Ammon's horn (tissue), 1 donor: ENCODE results near the gene TNFSF13B.
"Not testable (repeated sequence)": the region's sequence is repeated elsewhere in the genome, so short reads cannot be mapped to it uniquely, and the experiment has no call there.

Experiments used
- DNase-seq: peaks from one replicate; pipeline ENCODE4 v3.0.0-alpha.2; 2016; ENCODE audit warnings: low spot score

TNFSF13B gene, protein sequence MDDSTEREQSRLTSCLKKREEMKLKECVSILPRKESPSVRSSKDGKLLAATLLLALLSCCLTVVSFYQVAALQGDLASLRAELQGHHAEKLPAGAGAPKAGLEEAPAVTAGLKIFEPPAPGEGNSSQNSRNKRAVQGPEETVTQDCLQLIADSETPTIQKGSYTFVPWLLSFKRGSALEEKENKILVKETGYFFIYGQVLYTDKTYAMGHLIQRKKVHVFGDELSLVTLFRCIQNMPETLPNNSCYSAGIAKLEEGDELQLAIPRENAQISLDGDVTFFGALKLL

DNA sequence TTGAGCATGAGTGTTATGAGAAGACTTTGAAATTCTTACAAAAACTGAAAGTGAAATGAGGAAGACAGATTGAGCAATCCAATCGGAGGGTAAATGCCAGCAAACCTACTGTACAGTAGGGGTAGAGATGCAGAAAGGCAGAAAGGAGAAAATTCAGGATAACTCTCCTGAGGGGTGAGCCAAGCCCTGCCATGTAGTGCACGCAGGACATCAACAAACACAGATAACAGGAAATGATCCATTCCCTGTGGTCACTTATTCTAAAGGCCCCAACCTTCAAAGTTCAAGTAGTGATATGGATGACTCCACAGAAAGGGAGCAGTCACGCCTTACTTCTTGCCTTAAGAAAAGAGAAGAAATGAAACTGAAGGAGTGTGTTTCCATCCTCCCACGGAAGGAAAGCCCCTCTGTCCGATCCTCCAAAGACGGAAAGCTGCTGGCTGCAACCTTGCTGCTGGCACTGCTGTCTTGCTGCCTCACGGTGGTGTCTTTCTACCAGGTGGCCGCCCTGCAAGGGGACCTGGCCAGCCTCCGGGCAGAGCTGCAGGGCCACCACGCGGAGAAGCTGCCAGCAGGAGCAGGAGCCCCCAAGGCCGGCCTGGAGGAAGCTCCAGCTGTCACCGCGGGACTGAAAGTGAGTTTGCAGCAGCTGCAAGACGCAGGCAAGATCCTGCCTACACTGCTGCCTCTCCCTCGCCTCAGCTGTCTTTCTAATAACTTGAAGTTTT lies at the start of gene TNFSF13B:
TSS of gene TNFSF13B (plus strand) at position 118 of the 728 bp plus-strand sequence. CDS start at position 296, 178 bp downstream.
- DNase-seq = peak; percentile 39

DNA sequence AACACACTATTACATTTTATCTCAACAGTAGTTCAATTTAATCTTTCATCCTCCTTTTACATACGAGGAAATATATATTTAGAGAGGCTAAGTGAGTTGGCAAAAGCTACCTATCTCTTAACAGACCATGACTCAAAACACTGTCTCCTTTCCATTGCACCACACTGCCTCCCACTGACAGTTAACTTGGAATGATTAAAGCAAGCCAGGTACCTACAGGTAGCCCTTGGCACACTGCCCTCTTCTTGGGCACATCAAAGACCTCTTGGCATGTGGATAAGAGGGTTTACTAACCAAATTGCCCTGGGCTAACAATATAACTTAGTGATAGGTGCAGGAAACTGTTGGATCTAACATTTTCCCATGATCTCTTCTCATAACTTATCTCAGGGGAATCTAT lies 49.5 kb upstream of the TNFSF13B start:
- no peak for DNase-seq

DNA sequence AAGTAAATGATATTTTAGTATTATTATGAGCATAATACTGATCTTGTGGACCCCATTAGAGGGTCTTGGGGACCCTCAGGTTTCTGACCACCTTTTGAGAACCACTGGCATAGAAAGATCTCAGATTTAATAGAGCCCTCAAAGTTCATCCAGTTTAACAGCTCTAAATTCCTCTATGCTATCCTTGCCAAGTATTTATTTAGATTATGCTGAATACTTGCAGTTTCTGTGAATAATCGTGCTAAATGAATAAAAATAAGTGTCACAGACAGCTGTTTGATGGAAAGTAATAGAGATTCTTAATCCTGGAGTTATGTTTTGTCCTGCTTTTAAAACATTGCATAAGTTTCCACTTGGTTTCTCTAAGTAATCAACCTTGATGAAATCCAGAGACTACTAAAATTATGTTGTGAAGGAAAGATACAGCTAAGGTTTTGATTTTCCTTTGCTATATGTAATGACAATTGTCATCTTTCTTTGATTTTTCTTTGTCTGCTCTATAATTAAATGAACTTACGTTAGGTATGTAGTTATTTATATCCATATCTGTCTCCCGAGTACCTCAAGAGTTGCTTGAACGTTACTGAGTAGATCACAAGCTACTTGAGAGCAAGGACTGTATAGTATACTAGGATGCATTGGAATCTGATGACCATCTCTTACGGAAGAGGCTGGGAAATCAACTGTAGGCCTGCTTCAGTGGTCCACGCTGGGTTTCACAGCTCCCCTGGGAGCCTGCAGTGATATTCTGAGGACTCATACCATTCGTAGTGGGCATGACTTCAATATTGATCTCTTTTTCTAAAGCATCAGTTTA lies 45.6 kb upstream of the TNFSF13B start:
- no peak for DNase-seq

DNA sequence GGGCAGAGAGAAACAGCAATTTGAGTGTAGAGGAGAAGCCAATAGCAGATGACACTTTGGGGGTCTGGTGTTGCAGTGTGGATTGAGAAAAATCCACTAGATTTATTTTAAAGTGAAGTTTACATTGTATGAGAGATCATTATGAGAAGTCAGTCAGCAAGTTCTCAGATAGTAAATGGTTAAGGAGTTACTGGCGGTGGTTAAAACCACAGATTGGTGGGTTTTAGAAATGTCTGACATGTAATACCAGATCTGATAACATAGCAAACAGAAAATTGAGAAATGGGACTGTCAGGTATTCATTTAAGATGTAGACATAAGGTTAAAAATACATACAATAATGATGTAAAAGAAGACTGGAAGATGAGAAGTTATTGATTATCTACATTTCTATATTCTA lies 44.1 kb upstream of the TNFSF13B start:
- no peak for DNase-seq

DNA sequence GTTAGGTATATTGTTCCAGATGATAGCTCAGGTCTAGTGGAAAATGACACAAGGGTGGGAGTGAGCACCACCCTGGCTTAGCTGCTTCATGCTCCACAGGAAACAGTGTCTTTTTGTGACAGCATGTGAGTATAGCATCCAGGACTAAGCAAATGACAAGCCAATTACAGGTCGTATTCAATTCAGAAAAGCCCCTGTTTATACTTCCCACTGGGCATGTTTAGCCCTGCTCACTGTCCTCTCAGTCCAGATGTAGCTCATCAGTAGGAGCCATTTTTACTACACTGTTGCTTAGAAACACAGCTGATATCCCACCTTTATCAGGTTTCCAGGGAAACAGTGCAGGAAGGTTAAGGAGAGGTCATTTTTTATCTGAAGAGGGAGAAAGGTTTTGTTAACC lies 43.3 kb upstream of the TNFSF13B start:
- DNase-seq = no peak

DNA sequence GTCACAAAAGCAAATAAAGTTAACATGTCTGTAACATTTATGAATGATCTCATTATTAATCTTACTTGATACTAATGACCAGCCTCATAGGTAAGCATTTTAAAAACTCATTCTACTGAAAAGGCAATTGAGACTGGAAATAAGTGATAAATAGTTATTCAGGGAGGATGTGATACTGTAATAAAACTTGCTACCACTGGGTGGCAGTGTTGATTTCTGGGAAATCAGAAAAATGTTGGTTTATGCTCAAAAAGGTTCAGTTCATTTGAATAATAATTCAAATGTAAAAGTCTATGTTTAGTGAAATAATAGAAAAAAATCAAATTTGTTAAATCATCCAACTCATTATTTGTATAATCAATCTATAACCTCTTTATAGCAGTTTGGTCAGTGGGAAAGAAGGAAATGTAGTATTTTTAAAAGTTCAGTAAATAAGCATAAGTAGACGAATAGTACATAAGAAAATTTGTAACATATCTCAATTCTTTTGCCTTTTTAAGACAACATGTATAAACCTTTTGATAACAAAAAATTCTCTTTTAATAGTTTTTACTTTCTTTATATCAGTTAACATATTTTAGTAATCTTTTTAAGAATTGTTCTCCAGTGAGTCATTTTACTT lies 41.8 kb upstream of the TNFSF13B start:
- peak; percentile 59 for DNase-seq

DNA sequence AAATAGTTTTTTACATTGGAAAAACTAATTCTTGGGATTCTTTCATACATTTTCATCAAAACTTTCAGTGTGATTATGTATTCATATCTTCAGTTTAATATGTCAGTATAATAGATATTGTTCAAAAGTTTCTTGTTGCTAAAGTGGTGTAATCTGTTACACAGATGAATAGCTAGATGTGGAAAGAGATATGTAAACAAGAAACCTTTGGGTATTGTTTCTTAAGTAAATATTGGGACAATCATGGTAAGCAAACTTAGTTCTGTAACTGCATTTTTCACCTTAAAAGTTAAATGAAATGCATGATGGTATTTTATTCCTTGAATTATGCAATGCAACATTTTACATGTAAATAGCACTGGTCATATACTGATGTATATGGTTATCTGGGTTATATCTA lies 39.1 kb upstream of the TNFSF13B start:
- DNase-seq = no peak

DNA sequence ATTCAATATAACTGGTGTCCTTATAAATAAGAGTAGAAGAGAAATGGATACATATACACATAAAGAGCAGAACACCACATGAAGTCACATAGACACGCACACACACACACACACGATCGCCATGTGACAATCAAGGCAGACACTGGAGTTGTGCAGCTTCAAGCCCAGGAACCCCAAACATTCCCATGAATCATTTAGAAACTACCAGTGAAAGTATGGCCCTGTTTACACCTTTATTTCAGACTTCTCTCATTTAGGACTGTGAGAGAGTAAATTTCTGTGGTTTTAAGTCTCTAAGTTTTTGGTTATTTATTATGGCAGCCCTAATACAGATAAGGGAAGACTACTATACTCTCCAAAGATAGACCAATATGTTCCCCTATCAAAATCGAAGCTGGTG lies 20.4 kb upstream of the TNFSF13B start:
- DNase-seq = no peak

DNA sequence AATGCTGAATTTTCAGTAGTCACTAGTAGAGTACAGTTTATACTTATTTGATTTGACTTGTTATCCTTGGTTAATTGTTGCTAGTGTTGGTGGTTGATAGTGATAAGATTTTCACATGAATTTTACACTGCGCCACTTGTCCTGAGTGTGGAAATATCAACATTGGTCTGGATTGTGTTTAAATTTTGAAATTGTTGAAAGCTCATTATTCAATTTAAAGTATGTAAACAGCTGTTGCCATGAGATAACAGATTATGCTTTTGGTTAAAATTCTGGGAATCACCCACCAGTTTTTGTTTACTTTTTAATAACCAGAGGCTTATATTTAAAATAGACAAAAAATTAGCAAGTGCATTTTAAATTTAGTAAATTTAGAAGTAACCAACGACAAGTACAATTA lies 12.3 kb upstream of the TNFSF13B start:
- no peak for DNase-seq

DNA sequence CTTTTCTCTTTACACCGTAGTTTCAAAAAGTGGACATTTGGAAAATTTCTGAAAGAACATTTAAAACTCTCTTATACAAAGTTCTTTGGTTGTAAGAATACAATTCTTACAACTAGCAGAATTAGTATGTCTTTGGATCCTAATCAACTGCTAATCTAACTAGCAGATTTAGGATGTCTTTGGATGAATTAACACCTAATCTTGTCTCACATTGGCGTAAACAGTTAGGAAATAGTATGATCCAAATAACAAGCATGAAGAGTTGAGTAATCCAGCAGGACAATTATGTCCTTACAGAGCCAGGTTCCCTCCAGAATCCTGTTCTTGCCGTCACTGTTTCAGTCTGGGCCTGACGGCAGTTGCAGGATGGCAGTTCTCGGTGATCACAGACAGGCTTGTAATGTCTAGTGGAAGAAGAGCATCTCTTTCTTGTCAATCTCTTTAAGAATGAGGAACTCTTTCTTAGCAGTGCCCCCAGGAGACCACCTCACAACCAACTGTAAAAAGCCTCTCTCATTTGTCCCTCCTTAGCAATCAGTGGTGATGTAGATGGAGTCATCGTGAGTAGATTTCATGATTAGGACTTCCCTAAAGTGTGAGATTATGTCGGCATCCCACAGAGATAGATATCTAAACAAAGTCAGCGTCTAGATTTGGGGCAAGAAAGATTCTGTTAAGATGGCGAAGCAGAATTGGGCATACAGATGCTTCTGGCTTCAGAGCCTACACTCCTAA lies 5.7 kb upstream of the TNFSF13B start:
- DNase-seq = no peak

DNA sequence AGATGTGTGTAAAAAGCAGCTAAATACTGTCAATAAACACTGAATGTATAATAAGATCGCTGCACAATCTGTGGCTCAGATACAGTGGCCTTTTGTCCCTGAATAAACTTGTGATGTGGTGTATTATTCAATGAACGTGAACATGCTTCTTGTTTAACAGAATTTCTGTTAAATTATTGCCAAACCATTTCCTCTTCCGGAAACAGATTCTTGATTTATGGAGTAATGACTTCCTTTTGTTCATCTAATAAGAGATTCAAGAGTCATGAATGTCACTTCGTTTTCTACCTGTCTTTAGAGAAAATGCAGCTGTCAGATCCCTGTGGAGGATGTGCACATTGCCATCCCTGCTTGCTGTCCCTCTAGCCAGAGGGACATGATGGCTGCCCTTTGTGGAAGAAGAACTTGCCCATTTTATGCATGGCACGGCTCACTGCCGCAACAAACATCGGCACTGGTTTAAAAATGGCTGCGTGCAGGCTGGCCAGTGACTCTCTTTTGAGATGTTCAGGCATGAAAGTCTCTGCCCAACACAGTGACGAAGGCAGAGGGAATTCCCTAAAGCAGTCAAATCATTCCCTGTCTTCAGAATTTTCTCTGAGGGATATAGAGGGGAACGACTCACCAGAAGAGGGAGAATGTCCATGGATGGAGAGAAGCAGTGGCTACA lies 3.1 kb upstream of the TNFSF13B start:
- DNase-seq = no peak

DNA sequence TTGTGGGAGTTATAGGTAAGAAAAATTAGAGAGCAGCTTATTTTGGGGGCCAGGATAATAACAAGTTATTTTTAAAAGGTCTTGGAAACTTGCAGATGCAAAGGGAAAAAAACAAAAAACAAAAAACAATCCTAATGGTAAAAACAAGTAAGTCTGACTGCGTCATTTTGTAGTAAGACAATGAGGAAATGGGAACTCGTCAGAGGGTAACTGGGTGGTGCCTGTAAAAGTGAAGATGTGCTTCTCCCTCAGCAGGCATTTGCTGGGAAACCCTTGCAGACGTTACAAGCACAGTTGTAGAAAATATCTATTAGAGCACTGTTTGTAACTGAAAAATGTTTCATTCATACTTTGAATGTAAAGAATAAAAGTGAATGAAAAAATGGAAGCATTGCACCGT lies 2.2 kb upstream of the TNFSF13B start:
- no peak for DNase-seq

DNA sequence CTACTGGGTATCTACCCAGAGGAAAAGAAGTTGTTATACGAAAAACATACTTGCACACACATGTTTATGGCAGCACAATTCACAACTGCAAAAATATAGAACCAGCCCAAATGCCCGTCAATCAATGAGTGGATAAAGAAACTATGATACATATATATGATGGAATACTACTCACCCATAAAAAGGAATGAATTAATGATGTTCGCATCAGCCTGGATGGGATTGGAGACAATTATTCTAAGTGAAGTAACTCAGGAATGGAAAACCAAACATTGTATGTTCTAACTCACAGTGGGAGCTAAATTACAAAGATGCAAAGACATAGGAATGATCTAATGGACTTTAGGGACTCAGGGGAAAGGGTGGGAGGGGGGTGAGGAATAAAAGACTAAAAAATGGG lies 1.7 kb upstream of the TNFSF13B start:
- not testable (repeated sequence) for DNase-seq

DNA sequence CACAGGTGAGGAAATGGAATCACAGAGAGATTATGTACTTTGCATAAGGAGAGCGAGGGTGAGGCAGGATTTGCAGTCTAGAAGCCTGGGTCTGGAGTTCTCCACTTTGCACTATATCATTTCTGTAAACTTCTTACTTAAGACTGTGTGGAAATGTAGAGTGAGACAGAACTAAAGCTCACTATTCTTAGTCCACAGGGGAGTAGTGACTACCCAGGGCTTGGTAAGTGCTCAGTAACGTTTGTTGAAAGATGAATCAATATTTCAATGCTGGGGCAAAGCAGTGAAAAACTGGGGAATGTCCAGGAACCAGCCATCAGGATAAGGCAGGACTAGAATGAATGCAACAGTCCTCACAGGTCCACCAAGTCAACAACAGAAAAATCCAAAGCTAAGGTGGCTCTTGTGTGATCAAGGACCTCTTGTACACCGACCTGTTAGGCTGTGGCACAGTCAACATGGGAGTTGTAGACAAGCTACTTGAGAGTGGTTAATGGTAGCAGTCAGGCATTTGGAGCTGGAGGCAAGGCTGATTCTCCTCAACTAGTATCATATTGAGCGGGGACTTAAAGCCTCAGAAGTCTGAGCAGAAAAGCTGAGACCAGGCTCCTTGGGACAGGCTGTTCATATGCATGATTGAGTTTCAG lies 929 bp upstream of the TNFSF13B start:
- DNase-seq = no peak

DNA sequence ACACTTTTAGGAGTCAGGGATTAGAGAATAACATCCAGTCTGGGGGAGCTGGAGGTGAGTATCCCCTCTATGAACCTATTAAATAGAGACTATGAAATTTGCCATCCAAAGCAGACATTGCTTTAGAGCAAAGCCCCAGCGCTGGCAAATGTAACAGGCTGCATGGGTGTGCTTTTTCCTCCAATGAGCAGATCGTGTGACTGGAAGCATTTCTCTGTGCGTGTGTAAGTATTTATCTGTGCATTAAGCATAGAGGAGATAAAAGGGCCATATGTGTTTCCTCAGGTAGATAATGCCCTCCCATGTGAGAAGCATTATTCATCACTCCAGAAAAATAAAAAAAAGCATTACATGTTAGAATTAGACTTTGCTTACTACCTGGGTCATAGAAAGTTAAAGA lies 924 bp downstream of the TNFSF13B start:
- DNase-seq = no peak

DNA sequence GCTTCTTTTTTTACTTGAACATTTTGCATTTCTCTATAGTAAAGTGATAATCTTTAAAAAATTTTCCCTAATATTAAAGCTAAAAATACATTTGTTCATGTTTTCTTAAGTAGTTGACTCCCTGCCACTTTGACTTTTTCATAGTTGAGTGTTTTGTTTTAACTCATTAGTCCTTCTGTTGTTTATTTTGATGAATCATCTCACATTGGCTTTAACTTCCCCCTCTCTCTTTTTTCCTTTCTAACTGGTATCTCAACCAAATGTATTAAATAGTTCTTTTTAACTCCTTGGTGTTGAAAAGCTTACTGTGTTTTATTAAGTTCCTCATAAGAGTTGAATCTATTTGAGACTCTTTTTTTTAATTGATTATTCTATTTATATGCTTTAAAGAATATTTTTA lies 2.8 kb downstream of the TNFSF13B start:
- no peak for DNase-seq

DNA sequence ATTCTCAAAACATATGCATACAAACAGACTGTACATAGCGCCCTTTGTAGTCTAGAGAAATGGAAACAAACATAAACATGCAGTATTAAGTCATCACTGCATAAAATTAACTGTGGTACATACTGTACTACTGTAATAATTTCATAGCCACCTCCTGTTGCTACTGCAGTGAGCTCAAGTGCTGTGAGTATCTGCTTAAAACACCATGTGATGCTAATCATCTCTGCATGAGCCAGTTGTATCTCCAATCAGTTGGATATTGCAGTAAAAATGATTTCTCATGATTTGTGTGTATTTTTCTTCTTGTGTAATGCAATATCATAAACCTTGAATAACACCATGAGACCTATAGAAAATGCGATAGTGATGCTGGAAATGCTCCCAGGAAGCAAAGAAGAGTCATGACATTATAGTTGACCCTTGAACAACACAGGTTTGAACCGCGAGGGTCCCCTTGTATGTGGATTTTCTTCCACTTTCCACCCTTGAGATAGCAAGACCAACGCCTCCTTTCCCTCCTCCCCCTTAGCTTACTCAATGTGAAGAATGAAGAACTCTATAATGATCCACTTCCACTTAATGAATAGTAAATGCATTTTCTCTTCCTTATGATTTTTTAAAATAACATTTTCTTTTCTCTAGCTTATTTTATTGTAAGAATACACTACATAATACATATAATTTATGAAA lies 4.1 kb downstream of the TNFSF13B start:
- DNase-seq = no peak

DNA sequence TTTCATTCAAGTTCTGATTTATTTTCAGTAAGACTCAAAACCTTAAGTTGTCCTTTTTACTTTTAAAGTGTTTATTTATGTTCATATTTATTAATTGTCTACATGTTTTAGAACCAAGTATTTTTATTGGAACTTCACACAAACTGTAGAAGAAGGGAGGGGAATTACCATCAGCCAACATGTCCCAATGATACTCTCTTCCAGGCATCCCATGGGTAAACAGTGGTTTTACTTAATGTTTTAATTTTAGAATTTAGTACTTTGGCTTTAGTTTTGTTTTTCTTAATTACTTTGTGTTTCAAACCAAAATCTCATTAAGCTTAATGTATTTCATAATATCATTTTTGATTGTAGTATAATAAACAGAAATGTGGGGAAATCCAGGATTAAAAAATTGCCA lies 5.2 kb downstream of the TNFSF13B start:
- DNase-seq = no peak

DNA sequence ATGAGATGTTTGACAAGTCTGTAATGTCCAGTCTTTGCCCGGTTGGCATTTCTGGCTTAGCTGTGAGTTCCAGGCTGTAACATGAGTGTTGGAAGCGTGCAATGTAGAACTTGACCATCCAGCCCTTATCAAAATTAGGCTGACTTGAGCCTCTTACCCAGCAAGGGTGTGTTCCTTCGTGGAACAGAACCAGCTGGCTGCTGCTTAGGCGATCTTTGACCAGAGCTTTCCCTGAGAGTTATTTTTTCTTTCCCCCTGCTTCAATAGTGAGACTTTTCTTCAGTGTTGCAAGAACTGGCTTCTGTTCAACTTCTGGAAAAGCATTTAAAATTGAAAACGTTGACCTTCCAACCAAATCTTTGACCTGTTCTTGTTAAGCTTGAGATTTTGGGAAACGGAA lies 6.5 kb downstream of the TNFSF13B start:
- DNase-seq = no peak

DNA sequence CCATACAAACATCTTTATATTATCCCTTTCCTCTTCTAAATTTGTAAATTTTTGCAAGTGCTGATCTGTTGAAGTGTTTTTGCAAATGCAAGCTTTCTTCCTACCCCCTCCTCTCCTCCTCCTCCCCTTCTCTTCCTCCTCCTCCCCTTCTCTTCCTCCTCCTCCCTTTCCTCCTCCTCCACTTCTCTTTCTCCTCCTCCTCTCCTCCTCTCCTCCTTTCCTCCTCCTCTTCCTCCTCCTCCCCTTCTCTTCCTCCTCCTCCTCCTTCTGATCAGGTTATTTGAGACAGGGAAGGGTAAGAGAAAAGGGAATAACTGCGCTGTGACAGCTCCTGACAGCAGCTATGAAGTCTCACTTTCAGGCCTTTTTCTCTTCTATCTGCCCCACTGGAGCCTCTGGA lies 8.9 kb downstream of the TNFSF13B start:
- DNase-seq = no peak
